ENCODE measurements around the gene DNLZ. TPM values are rescaled to one million over a fixed set of nuclear protein-coding genes. Genes with fewer than 3 reads are reported as not detected.

DNLZ gene
- total RNA-seq, 2 experiments from 2014 or later = 24.9 to 26.2 TPM

- H3K9me3 Mint-ChIP-seq = no peaks in the 10 kb centered on the region
- DNase-seq = no peak
- no peaks in the 10 kb centered on the region for H3K4me1 Mint-ChIP-seq
- no peaks in the 10 kb centered on the region for H3K27me3 Mint-ChIP-seq
- no peak overlapping the region for H3K4me3 Mint-ChIP-seq
- no peak overlapping the region for H3K27ac Mint-ChIP-seq
- H3K36me3 Mint-ChIP-seq = no peaks in the 10 kb centered on the region
Measured at GRCh38 chr9:136340356-136341041, 23.0 kb downstream of the DNLZ start.

- DNase-seq = no peak
- no peak overlapping the region for H3K4me3 Mint-ChIP-seq
- H3K9me3 Mint-ChIP-seq = no peaks in the 10 kb centered on the region
- H3K36me3 Mint-ChIP-seq = no peaks in the 10 kb centered on the region
- no peaks in the 10 kb centered on the region for H3K27me3 Mint-ChIP-seq
- no peaks in the 10 kb centered on the region for H3K4me1 Mint-ChIP-seq
- H3K27ac Mint-ChIP-seq = no peak overlapping the region
Measured at GRCh38 chr9:136339958-136340310, 23.6 kb downstream of the DNLZ start.

- Mint-ChIP-seq H3K27ac (no peak overlapping the region), H3K36me3 (no peaks in the 10 kb centered on the region), H3K4me3 (no peak overlapping the region), H3K4me1 (no peaks in the 10 kb centered on the region), H3K27me3 (no peaks in the 10 kb centered on the region), H3K9me3 (no peaks in the 10 kb centered on the region)
- DNase-seq = peak; percentile 31
Measured at GRCh38 chr9:136339173-136339957, 24.2 kb downstream of the DNLZ start.

GRCh38 chr9:136338511-136338910 lies 25.0 kb downstream of the DNLZ start:
- DNase-seq = no peak
- H3K9me3 Mint-ChIP-seq = no peaks in the 10 kb centered on the region
- H3K4me1 Mint-ChIP-seq = no peaks in the 10 kb centered on the region
- no peak overlapping the region for H3K4me3 Mint-ChIP-seq
- H3K27ac Mint-ChIP-seq = no peak overlapping the region
- H3K36me3 Mint-ChIP-seq = no peaks in the 10 kb centered on the region
- no peaks in the 10 kb centered on the region for H3K27me3 Mint-ChIP-seq

GRCh38 chr9:136337416-136338395 lies 25.8 kb downstream of the DNLZ start:
- no peaks in the 10 kb centered on the region for H3K9me3 Mint-ChIP-seq
- no peaks in the 10 kb centered on the region for H3K27me3 Mint-ChIP-seq
- H3K27ac Mint-ChIP-seq = no peak overlapping the region
- H3K4me1 Mint-ChIP-seq = no peaks in the 10 kb centered on the region
- no peaks in the 10 kb centered on the region for H3K36me3 Mint-ChIP-seq
- no peak for DNase-seq
- no peak overlapping the region for H3K4me3 Mint-ChIP-seq

- no peak for DNase-seq
- H3K9me3 Mint-ChIP-seq = no peaks in the 10 kb centered on the region
- no peak overlapping the region for H3K4me3 Mint-ChIP-seq
- no peak overlapping the region for H3K27ac Mint-ChIP-seq
- H3K27me3 Mint-ChIP-seq = no peaks in the 10 kb centered on the region
- H3K4me1 Mint-ChIP-seq = no peaks in the 10 kb centered on the region
- no peaks in the 10 kb centered on the region for H3K36me3 Mint-ChIP-seq
Measured at GRCh38 chr9:136336881-136337280, 26.7 kb downstream of the DNLZ start.

- no peaks in the 10 kb centered on the region for H3K9me3 Mint-ChIP-seq
- no peaks in the 10 kb centered on the region for H3K27me3 Mint-ChIP-seq
- no peaks in the 10 kb centered on the region for H3K4me1 Mint-ChIP-seq
- no peak overlapping the region for H3K4me3 Mint-ChIP-seq
- no peak overlapping the region for H3K27ac Mint-ChIP-seq
- DNase-seq = no peak
- no peaks in the 10 kb centered on the region for H3K36me3 Mint-ChIP-seq
Measured at GRCh38 chr9:136336156-136336870, 27.2 kb downstream of the DNLZ start.

- Mint-ChIP-seq H3K9me3 (no peaks in the 10 kb centered on the region), H3K36me3 (no peaks in the 10 kb centered on the region), H3K27me3 (no peaks in the 10 kb centered on the region), H3K27ac (no peak overlapping the region), H3K4me1 (no peaks in the 10 kb centered on the region), H3K4me3 (no peak overlapping the region)
- no peak for DNase-seq
Measured at GRCh38 chr9:136335296-136336155, 28.0 kb downstream of the DNLZ start.

GRCh38 chr9:136334541-136334940 lies 29.0 kb downstream of the DNLZ start:
- DNase-seq = no peak
- Mint-ChIP-seq H3K9me3 (no peaks in the 10 kb centered on the region), H3K4me3 (no peak overlapping the region), H3K27me3 (no peaks in the 10 kb centered on the region), H3K27ac (no peak overlapping the region), H3K4me1 (no peaks in the 10 kb centered on the region), H3K36me3 (no peaks in the 10 kb centered on the region)

- no peak overlapping the region for H3K4me3 Mint-ChIP-seq
- H3K27ac Mint-ChIP-seq = no peak overlapping the region
- DNase-seq = no peak
- H3K27me3 Mint-ChIP-seq = no peaks in the 10 kb centered on the region
- H3K36me3 Mint-ChIP-seq = no peaks in the 10 kb centered on the region
- H3K9me3 Mint-ChIP-seq = no peaks in the 10 kb centered on the region
- H3K4me1 Mint-ChIP-seq = peaks cover 3% of the 10 kb centered on the region
Measured at GRCh38 chr9:136333486-136333885, 30.1 kb downstream of the DNLZ start.

GRCh38 chr9:136333045-136333444 lies 30.5 kb downstream of the DNLZ start:
- Mint-ChIP-seq H3K9me3 (no peaks in the 10 kb centered on the region), H3K36me3 (no peaks in the 10 kb centered on the region), H3K4me3 (no peak overlapping the region), H3K4me1 (peaks cover 4% of the 10 kb centered on the region), H3K27ac (no peak overlapping the region), H3K27me3 (no peaks in the 10 kb centered on the region)
- DNase-seq = no peak

- no peak overlapping the region for H3K27ac Mint-ChIP-seq
- H3K4me3 Mint-ChIP-seq = no peak overlapping the region
- H3K36me3 Mint-ChIP-seq = no peaks in the 10 kb centered on the region
- H3K27me3 Mint-ChIP-seq = no peaks in the 10 kb centered on the region
- no peaks in the 10 kb centered on the region for H3K9me3 Mint-ChIP-seq
- H3K4me1 Mint-ChIP-seq = peaks cover 4% of the 10 kb centered on the region
- no peak for DNase-seq
Measured at GRCh38 chr9:136332482-136332983, 31.0 kb downstream of the DNLZ start.

GRCh38 chr9:136331556-136332481 lies 31.7 kb downstream of the DNLZ start:
- no peaks in the 10 kb centered on the region for H3K36me3 Mint-ChIP-seq
- peaks cover 4% of the 10 kb centered on the region for H3K4me1 Mint-ChIP-seq
- H3K9me3 Mint-ChIP-seq = no peaks in the 10 kb centered on the region
- no peak overlapping the region for H3K27ac Mint-ChIP-seq
- H3K27me3 Mint-ChIP-seq = no peaks in the 10 kb centered on the region
- H3K4me3 Mint-ChIP-seq = no peak overlapping the region
- no peak for DNase-seq
